Inferior parietal cortex (tissue), 1 donor: Measurements from ENCODE around the gene PDSS1.

Source experiments
- DNase-seq: peaks from one replicate; pipeline ENCODE4 v3.0.0-alpha.2; 2016; ENCODE audit errors: extremely low spot score

Gene PDSS1

GRCh38 chr10:26698909-26699308 lies 1.4 kb downstream of the PDSS1 start:
- DNase-seq: no peak

- DNase-seq: no peak
Observed at GRCh38 chr10:26699631-26700030, 2.1 kb downstream of the PDSS1 start.

GRCh38 chr10:26700884-26701630 lies 3.6 kb downstream of the PDSS1 start:
- DNase-seq: no peak

GRCh38 chr10:26703096-26703495 lies 5.6 kb downstream of the PDSS1 start:
- DNase-seq: no peak

GRCh38 chr10:26703974-26704373 lies 6.5 kb downstream of the PDSS1 start:
- DNase-seq: no peak

- no peak for DNase-seq
Observed at GRCh38 chr10:26706206-26706605, 8.7 kb downstream of the PDSS1 start.

GRCh38 chr10:26706936-26707335 lies 9.4 kb downstream of the PDSS1 start:
- no peak for DNase-seq

GRCh38 chr10:26711324-26711723 lies 13.8 kb downstream of the PDSS1 start:
- no peak for DNase-seq

GRCh38 chr10:26714415-26715136 lies 17.1 kb downstream of the PDSS1 start:
- DNase-seq: no peak

GRCh38 chr10:26715137-26715487 lies 17.6 kb downstream of the PDSS1 start:
- no peak for DNase-seq

- no peak for DNase-seq
Observed at GRCh38 chr10:26717476-26717875, 20.0 kb downstream of the PDSS1 start.

- no peak for DNase-seq
Observed at GRCh38 chr10:26721561-26721960, 24.1 kb downstream of the PDSS1 start.

GRCh38 chr10:26723016-26723415 lies 25.5 kb downstream of the PDSS1 start:
- DNase-seq: no peak

- DNase-seq: peak; percentile 84
Observed at GRCh38 chr10:26725837-26726727, 28.6 kb downstream of the PDSS1 start.

- no peak for DNase-seq
Observed at GRCh38 chr10:26727005-26727404, 29.5 kb downstream of the PDSS1 start.

GRCh38 chr10:26728957-26729356 lies 31.5 kb downstream of the PDSS1 start:
- DNase-seq: no peak

- DNase-seq: peak; percentile 1
Observed at GRCh38 chr10:26729395-26729794, 31.9 kb downstream of the PDSS1 start.

- peak; percentile 1 for DNase-seq
Observed at GRCh38 chr10:26730552-26730951, 33.1 kb downstream of the PDSS1 start.

- DNase-seq: peak; percentile 53
Observed at GRCh38 chr10:26733750-26734568, 36.5 kb downstream of the PDSS1 start.

- no peak for DNase-seq
Observed at GRCh38 chr10:26735435-26735834, 37.9 kb downstream of the PDSS1 start.

GRCh38 chr10:26737730-26738129 lies 40.2 kb downstream of the PDSS1 start:
- no peak for DNase-seq
